Glomerular endothelial cell (primary cell): ENCODE measurements around the gene DOK5. TPM values are rescaled to one million over a fixed set of nuclear protein-coding genes. Genes with fewer than 3 reads are reported as not detected.
A peak's percentile ranks its signal among the peaks of the same experiment; 100 is the strongest.

Experiments used
- DNase-seq: peaks from one replicate; pipeline ENCODE4 v3.0.0-alpha.2; 2011; ENCODE audit warnings: low read depth, low spot score; ENCODE audit errors: extremely low read depth
- total RNA-seq: library from RNA; depleted of rRNA; stranded (reverse); fragments of >200 nt; gene quantifications from 2 replicates; pipeline ENCODE4 v1.2.3, GENCODE V29; 2015

The DOK5 gene
- total RNA-seq, 1 donor from 2014 or later = 1.5 TPM

- DNase-seq = no peak
Measured at GRCh38 chr20:54640800-54641199, 165.4 kb downstream of the DOK5 start.

DNA sequence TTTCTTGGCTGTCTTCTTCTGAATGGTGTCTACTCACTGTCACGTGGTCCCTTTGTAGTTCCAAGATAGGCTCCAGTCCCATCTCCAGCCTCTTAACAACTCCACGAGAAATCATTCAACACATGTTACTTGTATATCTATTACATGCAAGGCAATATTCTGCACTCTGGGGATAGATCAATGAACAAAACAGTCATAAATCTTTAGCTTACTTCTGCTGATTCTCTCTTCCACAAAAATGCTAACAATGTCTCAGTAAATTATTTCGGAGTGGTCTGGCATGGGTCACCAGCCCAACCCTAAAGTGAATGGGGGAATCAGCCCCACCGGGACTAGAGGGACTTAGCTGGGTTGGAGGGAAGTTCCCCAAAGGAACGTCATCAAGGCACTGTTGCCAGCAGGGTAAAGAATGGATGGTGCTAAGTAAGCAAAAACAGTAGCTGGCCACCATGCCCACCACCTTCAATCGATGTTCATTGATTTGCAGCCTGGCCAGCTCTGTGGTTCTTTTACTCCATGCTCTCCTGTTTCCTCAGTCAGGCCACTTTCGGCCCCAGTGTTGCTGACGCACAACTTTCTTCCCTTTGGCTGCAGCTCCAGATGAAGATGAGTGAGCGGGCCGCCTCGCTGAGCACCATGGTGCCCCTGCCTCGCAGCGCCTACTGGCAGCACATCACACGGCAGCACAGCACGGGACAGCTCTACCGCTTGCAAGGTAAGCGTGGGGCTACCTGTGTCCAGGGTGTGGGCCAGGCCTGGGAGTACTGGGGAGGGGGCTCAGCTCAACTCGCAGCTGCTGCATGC, 167.7 kb downstream of the DOK5 start:
- DNase-seq = no peak

DNA sequence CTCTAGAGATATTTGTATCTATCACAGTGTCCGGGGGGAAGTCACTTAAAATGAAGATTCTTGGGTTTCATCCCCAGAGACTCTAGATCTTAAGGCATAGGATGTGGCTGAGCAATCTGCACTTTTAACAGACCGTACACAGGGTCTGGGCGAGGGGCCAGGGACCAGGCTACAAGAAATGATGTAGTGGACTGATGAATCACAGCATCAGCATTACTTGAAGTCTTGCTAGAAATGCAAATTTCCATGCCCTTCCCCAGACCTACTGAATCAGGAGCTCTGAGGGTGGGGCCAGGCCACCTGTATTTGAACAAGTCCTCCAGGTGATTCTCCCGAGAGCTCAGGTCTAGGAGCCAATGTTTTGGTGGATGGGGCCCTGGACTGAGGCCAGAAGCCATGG, 168.4 kb downstream of the DOK5 start:
- DNase-seq = no peak

GRCh38 chr20:54645445-54646155, 170.2 kb downstream of the DOK5 start:
- DNase-seq = no peak

DNA sequence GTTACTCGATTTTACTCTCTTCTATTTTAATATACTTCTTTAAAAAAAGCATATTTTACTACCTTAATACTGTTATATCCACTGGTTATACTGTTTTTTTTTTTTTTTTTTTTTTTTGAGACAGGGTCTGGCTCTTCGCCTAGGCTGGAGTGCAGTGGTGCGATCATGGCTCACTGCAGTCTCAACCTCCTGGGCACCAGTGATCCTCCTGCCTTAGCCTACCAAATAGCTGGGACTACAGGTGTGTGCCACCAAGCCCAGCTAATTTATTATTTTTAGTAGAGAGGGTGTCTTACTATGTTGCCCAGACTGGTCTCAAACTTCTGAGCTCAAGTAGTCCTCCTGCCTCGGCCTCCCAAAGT, 170.7 kb downstream of the DOK5 start:
- no peak for DNase-seq

DNA sequence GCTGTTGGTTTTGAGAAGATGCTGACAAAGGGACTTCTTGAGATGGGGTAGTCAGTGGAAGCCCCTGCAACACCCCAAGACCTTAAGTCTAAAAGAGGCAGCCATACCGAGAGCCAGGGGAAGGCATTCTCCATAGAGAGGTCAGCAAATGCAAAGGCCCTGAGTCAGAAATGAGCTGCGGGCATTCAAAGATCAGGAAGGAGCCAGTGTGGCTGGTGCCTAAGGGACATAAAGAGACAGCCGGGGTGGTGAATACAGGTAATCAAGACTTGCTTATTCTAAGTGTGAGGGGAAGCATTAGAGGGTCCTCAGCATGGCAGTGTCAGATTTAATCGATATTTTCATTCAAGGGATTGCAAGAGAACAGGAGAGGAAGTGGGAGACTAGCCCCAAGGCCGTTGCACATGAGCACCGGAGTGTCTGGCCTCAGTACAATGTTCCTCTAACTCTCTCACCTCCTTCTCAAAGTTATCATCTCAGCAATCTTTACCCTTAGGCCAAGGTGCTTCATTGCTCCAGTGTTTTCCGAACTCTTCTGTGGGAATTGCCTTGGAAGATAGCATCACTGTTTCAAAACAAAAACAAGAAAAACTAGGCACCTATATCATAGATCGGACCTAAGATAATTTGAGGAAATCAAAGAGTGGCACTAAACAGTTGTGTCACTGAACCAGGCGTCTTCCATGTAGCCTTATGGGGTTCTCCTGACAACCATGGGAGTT, 173.2 kb downstream of the DOK5 start:
- no peak for DNase-seq

GRCh38 chr20:54649511-54649962, 174.1 kb downstream of the DOK5 start:
- DNase-seq = peak; percentile 55

DNA sequence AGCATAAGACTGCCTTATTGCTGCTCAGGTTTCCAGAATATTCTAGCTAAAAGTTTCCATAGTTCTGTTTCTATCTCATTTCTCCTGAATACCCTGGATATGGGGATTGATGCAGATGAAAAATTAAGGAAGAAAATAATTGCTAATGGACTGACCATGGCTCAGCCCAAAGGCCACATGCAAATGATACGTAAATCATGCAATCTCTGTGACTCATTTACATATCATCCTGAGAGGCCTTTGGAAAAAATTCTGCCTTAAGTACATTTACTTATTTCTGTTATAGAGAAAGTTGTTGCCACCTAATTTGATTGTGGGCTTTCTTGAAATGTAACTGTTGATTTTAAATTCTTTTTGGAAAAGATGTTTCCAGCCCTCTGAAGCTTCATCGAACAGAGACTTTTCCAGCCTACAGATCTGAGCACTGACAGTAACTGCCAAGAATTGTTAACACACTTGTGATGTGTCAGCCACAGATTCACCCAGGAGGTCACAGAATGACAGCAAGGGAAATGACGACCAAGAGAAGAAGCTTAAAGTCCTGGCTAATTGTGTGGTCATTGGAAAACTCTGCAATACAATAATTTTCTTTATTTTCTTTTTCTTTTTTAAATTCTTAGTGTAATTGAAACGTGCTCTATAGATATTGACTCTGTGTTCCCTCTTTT, 174.8 kb downstream of the DOK5 start:
- DNase-seq = no peak

GRCh38 chr20:54651252-54651651, 175.9 kb downstream of the DOK5 start:
- no peak for DNase-seq

DNA sequence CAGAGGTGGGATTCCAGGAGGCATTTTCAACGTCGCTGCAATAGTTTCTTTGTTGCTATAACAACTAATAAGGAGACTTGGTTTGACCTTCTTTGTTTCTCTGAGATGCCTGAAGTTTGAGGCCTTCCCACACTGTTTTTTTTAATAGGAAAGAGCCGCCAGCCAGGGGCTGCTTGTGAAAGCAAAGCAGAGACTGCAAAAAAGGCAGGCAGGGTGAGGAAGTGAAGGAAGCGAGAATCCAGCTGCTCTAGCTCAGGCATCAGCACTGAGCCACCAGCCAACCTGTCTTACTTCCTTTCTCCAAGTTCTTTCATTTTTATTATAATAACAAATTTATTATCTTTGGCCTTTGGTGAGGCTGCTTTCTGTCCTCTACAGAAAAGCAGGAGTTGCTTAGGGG, 179.1 kb downstream of the DOK5 start:
- no peak for DNase-seq

DNA sequence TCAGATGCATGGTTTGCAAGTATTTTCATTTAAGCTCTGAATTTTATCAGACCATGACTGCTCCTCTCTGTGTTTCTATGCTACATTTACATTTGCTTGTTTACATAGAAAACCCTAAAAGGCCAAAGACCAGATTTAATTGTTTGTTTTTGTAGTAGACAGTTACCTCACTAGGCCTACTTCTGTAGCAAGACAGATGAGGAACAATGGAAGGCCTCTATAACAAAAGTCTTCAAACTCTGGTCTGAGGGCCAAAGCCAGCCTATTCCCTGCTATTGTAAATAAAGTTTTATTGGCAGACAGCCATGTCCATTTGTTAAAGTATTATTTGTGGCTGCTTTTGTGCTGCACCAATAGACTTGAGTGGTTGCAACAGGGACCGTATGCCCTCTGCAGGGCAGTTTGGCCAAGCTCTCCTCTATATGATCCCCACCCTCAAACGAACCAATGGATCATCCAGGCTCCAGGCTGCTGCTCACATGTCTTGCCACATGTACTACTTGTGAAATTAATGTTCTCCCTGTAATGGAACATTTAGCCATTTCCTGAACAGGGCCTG, 182.0 kb downstream of the DOK5 start:
- DNase-seq = no peak

DNA sequence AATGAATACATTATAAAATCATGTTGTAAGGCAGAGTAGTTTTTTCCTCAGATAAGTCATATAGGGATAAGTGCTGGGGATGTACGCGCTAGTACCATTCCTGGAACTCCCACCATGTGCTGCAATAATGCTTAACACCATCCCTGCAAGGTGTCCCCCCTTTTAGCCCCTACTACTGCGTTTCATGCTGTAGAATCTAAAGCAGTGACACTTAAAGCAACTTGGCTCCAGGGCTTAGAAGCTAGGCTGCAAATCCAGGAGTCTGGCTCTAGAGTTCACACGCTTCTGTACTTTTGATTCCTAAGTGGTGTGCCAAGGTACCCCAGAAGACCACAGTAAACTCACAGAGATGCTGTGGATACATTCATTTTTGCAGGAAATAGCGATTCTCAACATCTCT, 183.1 kb downstream of the DOK5 start:
- no peak for DNase-seq

DNA sequence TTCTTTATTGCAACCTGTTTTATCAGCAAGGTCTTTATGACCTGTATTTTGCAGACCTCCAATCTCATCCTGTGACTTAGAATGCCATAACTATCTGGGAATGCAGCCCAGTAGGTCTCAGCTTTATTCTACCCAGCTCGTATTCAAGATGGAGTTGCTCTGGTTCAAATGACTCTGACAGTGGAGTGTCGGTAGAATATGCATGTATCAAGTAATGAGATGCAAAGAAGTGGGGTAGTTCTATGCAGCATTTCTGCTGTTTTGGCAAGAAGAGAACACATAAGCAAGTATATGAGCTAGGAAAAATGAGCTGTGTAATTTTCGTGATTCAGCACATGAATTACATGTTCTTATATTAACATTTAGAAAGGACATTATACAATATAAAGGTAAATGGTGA, 185.9 kb downstream of the DOK5 start:
- no peak for DNase-seq

DNA sequence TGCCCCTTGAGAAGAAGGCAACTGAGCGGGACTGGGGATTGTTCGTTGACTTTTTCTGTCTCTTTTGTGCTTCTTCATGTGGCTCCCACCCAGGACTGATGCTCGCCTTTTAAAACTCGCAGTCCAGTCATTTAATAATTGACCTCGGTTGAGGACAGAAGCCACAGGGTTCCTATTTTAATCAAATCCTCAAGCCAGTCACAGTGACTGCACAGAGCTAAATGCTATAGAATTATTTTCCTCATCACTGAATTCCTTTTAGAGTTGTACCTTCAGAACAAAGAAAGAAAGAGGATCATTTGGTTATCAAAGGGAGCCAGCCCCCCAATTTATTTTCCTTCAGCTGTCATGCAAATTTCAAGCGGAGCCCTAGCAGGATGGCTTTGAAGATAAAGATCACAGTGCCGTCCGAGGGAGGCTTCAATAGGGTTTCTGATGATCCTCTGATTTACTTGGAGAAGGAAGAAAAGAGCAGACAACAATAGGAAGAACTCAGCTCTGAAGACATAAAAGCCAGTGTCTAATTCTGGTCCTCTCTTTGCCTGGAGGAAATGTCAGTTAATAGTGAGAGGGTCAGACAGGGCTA, 186.6 kb downstream of the DOK5 start:
- DNase-seq = no peak

DNA sequence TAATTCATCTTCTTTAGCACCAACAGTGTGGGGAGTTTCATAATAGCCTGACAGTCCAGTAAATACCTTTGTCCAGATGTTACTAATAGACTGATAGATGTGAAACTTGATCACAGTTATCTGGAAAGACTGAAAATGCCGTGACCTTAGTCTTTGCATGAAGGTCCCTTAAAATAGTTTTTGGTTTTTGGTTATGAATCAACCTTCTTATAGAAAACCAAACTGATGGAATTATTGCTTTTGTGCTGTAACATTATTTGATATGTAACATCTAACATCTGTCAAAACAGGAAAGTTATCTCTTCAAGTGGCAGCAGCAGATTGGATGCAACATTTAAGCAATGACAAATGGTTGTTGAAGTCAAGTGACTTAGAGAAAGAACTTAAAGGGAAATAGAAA, 190.4 kb downstream of the DOK5 start:
- DNase-seq = no peak

- DNase-seq = no peak
Measured at GRCh38 chr20:54668271-54669039, 193.1 kb downstream of the DOK5 start.

DNA sequence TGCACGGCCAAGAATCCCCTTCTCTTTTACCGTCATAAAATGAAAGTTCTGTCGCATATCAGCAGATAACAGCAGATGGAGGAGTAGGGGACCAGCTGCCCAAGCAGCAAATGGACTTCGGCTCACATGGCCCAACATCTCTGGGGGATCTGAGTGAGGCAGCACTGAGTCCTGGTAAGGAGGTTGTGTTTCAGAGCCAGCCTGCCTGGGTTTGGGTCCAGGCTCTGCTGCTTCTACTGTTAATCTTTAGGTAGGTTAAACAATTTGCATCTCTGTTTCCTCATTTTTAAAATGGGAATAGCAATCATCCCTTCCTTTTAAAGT, 193.6 kb downstream of the DOK5 start:
- DNase-seq = no peak

DNA sequence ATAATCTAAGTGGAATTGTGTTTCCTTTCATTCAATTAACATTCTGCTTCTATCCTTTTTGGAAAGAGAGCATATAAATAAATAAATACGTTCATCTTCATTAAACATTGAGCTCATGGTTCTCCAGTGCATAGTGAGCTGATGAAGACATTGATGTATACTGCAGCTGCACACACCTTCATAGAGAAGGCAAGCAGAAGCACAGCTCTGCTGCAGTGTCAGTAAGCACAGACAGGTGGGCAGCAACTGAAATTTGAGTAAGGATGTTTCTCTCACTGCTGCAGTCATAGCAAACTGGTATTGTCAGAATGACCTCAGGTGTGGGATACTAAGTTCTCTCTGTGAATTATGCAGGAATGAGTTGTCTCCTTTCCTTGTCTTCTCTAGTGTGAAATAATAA, 202.9 kb downstream of the DOK5 start:
- no peak for DNase-seq

GRCh38 chr20:54680439-54680838, 205.0 kb downstream of the DOK5 start:
- no peak for DNase-seq
